HG02798 (cell line): Measurements from ENCODE around the gene PAX1.

Source experiments
- ATAC-seq: cut with Tn5 transposase; IDR thresholded peaks from one replicate; pipeline ENCODE4 v1.9.1; 2021; ENCODE audit warnings: mild to moderate bottlenecking; ENCODE audit not compliant: unreplicated experiment, poor library complexity

PAX1 gene

GRCh38 chr20:21702553-21703470 lies 2.7 kb upstream of the PAX1 start:
- ATAC-seq = no peak

GRCh38 chr20:21703717-21704407 lies 1.6 kb upstream of the PAX1 start:
- no peak for ATAC-seq

- ATAC-seq = no peak
These were observed 767 bp upstream of the PAX1 start for GRCh38 chr20:21704408-21705385.

- ATAC-seq = no peak
These were observed 1.1 kb downstream of the PAX1 start for GRCh38 chr20:21706261-21707195.

- no peak for ATAC-seq
These were observed 1.8 kb downstream of the PAX1 start for GRCh38 chr20:21707267-21707666.

- ATAC-seq = no peak
These were observed 2.7 kb downstream of the PAX1 start for GRCh38 chr20:21707999-21708737.

- no peak for ATAC-seq
These were observed 3.5 kb downstream of the PAX1 start for GRCh38 chr20:21708738-21709534.

- no peak for ATAC-seq
These were observed 4.1 kb downstream of the PAX1 start for GRCh38 chr20:21709535-21709904.

GRCh38 chr20:21710341-21710740 lies 4.9 kb downstream of the PAX1 start:
- ATAC-seq = no peak

GRCh38 chr20:21710863-21711431 lies 5.5 kb downstream of the PAX1 start:
- ATAC-seq = no peak

GRCh38 chr20:21712443-21713059 lies 7.1 kb downstream of the PAX1 start:
- ATAC-seq = no peak

GRCh38 chr20:21713470-21713869 lies 8.0 kb downstream of the PAX1 start:
- no peak for ATAC-seq

- no peak for ATAC-seq
These were observed 8.4 kb downstream of the PAX1 start for GRCh38 chr20:21713901-21714296.

GRCh38 chr20:21714297-21715192 lies 9.1 kb downstream of the PAX1 start:
- ATAC-seq = no peak

- ATAC-seq = no peak
These were observed 9.9 kb downstream of the PAX1 start for GRCh38 chr20:21715193-21715881.
